GM19099 (cell line): ENCODE measurements around the gene STAC.

ENCODE experiments used
- POLR2A ChIP-seq: IDR thresholded peaks from 3 replicates; pipeline ENCODE4 v1.6.1; 2011; ENCODE audit warnings: low read depth; ENCODE audit not compliant: insufficient read length; ENCODE audit errors: extremely low read depth

The STAC gene

DNA sequence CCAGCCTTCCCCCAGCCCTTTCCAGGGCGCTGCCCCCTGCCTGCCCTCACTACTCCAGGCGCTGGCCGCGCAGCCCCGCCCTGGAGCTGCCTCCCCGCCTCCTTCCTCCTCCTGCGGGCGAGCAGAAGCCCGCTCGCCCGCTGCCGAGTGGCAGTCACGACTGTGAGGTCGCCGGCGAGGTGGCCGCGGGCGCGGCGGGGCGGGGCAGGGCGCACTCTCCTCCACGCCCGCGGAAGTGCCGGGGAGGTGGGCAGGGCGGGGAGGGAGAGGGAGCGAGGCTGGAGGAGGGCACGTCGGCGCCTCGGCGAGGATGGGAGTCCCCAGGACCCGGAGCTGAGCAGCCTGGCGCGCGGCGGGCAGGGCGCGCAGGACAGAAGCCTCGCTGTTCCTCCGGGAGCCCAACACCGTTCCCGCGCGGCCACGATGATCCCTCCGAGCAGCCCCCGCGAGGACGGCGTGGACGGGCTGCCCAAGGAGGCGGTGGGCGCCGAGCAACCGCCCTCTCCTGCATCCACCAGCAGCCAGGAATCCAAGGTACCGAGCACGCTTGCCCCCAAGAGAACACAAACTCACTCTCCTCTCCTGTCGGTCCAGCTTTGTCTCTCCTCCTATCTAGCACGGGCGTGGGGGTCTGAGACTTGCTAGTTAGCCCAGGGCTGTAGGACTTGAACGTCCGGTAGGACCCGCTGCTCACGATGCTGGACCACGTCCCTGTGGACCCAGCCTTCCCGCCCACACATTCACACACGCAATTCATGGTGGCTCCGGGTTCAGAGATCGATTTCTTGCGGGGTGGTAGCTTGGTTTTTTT is at the start of gene STAC:
Gene STAC (plus strand): TSS at position 284 of the 811 bp plus-strand sequence. CDS start 140 bp downstream, at position 424.
- TF ChIP-seq POLR2A: no peak

DNA sequence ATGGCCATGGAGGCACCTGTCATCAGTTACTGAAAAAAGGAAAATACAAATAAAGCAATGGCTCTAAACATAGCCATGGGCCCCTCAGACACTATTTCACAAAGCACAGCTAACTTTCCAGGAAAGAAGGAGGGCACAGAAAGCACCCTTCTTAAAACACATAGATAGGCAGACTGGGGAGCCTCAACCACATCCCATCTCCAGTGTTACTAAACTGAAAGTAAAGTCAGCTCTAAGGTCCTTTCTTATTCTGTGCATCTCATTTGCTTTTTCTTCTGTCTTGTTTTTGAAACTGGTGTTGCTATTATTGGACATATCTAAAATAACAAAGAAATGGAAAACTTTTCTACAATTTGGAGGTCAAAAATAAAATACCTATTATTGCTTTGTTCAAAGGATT is 48.2 kb upstream of the STAC start:
- no peak for TF ChIP-seq POLR2A

- TF ChIP-seq POLR2A: no peak
Observed at GRCh38 chr3:36362216-36362615, 18.1 kb upstream of the STAC start.

- no peak for TF ChIP-seq POLR2A
Observed at GRCh38 chr3:36362973-36363372, 17.3 kb upstream of the STAC start.

DNA sequence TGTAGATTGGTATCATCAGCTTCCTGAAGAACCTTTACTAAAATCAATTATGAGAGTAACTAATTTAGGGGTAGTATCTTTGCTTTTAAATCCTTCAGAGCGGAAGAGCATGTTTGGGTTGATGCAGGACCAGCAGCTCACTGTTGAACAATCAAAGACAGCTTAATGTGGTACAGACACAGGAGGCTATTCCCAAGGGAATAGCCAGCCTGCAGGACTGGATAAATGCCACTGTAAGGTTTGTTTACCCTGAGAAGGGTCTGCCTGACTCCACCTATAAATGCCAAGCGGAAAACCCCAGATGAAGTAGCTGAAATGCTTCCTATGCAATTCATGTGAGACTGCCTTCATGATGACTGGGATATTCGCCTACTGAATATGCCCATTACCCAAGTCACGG is 16.0 kb upstream of the STAC start:
- no peak for TF ChIP-seq POLR2A

DNA sequence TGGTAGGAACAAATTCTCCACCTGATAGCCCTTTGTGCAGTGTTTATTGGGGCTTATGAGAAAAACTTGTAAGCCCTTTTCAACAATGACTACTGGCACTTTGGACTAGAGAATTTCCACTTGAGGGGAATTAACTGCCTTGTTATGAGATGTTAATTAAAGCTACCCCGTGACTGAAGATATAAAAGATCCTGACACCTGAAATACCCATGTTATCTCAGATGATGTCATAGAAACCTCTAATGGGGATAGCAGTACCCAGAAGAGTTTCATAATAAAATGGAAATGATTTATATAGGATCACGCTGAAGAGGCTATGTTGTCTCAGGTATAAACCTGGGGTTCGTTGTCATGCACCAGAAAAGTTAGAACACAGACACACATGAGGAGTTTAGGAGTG is 14.5 kb upstream of the STAC start:
- TF ChIP-seq POLR2A: no peak

GRCh38 chr3:36366308-36366707 is 14.0 kb upstream of the STAC start:
- TF ChIP-seq POLR2A: no peak

- TF ChIP-seq POLR2A: no peak
Observed at GRCh38 chr3:36367912-36368573, 12.3 kb upstream of the STAC start.

- TF ChIP-seq POLR2A: no peak
Observed at GRCh38 chr3:36372534-36372935, 7.8 kb upstream of the STAC start.

DNA sequence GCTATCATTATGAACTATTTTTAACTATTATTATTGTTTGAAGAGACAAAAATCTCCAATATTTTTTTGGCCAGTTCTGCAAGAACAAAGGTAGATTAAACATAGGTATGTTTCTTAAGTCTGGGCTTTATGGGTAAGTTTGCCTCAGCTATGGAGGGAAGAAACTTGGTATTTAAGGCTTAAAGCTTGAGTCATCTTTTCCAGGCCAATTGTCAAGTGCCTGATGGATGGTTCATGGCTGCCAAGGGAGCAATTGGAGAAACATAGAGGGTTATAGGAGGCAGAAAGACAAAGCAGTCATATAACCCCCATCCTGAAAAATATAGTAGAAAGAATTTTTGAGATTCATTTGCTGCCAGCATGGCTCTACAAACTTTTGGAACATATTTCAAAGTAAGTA is 7.2 kb upstream of the STAC start:
- TF ChIP-seq POLR2A: no peak

DNA sequence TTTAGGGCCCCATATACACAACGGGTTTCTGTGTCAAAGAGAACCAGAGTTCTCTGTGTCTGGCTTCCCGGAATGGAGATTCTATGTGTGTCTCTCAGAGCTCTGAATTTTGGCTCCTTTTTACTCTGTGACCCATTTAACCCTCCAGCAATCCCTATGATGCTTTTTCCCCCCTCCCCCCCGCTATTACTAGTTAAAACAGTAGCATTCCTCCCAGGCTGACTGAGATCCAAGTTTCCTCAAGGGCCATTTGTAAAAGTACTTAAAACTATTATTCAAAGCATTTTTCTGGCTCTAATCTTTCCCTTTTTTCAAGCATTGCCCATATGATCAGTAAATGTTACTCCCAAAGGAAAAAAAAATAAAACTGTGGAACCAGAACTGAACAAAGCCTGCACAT is 6.6 kb upstream of the STAC start:
- TF ChIP-seq POLR2A: no peak

GRCh38 chr3:36379872-36380220 is 458 bp upstream of the STAC start:
- no peak for TF ChIP-seq POLR2A

DNA sequence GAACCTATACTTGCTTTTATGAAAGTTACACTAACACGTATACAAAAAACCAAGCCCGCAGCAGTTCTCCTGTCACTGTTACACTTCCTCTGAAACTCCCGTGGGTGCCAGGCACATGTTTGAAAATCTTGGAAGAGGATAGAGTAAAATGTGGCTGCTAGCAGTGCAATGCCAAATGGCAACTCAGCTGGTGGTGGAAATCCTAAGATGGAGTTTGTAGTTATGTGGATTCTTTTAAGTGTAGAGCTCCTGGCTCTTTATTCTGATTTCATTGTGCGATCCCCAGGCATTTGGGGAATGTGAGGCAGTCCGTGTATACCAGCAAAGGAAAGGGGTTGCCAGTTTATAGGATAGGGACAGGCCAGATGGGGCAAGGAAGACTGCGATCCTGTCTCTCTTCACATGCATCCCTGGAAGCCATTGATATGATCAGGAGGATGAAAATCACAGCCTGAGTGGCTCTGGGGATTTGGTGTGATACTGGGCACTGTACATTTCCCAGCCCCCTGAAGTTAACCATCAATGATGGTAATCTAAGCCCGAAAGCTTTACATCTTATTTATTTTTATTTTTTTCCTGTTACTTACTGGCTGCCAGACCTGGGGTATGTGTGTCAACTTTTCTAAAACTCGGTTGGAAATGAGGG is 1.1 kb downstream of the STAC start:
- no peak for TF ChIP-seq POLR2A

GRCh38 chr3:36393563-36393962 is 13.3 kb downstream of the STAC start:
- no peak for TF ChIP-seq POLR2A

DNA sequence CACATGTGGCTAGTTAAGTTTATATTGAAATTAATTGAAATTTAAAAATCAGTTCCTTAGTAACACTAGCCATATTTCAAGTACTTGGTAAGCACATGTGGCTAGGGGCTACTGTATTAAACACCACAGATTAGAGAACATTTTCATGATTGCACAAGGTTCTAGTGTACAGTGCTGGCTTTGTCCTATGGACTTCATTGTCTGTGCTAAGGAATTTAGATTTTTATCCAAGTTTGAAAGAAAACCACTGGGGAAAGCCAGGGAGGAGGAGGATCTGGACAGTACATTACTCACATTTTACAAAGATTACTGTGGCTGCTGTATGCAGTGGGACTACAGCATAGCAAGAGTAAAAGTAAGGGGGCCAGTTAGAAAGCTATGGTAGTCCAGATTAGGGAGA is 13.9 kb downstream of the STAC start:
- TF ChIP-seq POLR2A: no peak

- no peak for TF ChIP-seq POLR2A
Observed at GRCh38 chr3:36397841-36398240, 17.5 kb downstream of the STAC start.
